ENCODE results near the gene CCDC159.

CCDC159 gene

DNA sequence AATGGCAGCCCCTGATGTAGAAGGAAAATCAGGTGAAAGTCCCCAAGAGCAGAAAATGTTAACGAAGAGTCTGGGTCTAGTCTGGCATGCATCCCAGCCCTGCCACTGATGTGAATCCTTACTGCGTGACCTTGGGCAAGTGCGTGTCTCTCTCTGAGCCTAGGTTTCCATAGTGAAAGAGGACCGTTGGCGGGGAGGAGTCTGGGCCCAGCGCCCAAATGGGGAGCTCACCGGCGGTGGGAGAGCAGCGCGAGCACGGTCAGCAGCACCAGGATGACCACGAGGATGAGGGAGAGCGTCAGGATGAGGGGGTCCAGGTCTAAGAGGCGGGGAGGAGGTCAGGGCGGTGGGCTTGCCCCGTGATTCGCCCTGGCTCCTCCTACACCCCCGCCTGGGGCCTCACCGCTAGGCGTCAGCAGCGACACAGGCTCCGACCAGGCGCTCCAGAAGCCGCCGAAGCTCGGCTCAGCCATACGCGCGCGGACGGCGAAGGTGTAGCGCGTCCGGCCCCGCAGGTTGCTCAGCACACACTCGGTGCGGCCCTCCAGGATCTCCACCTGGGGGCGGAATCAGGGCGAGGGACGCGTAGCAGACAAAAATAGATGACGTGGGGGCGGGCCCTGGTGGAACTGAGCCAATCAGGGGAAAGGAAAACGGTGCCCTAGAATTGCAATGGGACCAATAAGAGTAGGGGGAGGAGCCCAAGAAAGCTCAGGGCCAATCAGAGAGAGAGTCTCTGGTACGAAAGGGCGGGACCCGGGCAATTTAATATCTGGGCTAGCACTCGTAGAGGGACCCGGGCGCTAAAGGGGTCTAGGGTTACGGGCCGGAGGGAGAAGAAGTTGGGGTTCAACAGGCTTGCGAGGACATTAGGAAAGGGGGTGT lies 34.6 kb downstream of the CCDC159 start:
- Histone ChIP-seq H3K14ac (ENCODE audit: low read length) (peak overlapping the region; percentile 1), H4K12ac (ENCODE audit: low read depth, low read length) (peak overlapping the region; percentile 5)

DNA sequence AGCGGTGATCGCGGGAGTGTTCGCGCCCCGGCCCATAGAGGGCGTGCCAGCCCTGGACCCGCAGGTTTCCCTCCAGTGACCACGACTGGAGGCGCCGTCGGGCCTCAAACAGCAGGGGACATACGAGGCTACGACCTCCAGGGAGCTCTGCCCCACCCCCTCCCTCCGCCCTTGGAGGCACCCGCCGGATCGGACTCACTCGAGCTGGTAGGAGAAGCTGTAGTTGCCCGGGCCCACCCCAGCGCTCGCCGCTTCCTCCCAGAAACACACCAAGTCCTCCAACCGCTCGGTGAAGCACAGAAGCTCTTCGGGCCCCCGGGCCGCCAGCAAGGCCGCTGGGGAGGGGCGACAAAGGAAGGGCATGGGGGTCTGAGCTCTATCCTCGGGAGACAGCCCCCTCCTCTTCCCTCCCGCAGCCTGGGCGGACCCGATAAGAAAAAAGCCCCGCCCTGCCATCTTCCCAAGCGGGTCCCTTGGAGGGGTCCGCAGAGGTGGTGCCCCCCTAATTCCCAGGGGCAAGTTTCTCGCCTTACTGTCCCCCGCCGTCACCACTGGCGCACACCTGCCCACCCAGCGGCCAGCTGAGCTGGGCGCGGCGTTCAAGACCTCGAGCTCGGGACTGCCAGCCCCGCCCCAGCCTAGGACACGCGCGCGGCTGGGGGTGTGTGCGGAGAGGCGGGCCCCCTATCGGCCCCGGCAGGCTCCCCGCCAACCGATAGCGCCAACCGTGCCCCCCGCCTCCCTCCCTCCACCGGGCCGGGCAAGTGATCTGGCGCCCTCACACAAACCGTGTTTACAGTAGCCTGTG lies 36.8 kb downstream of the CCDC159 start:
- WGBS (ENCODE audit: extremely low coverage, insufficient coverage, insufficient read length), result no CpG with 5 or more reads among the region's 65 CpGs
- peak; percentile 73 to 81 for DNase-seq
- Histone ChIP-seq H3K4me1 (ENCODE audit: control insufficient read depth in 1 of 2, insufficient read depth in 2 of 2, low read length in 2 of 2) (peaks cover 16 to 19% of the 10 kb centered on the region in 2 experiments), H3K27me3 (ENCODE audit: insufficient read depth, low read length) (no peaks in the 10 kb centered on the region), H3K9ac (ENCODE audit: low read length) (no peak overlapping the region), H3K79me1 (ENCODE audit: low read length) (peaks cover 3% of the 10 kb centered on the region), H3K4ac (ENCODE audit: low read depth, low read length) (no peak overlapping the region), H3K14ac (ENCODE audit: low read length) (no peak overlapping the region), H3K4me3 (ENCODE audit: low read depth, low read length) (no peak overlapping the region), H4K8ac (ENCODE audit: low read depth, low read length) (peak overlapping the region; percentile 31), H2AK5ac (ENCODE audit: low read length) (no peak overlapping the region), H4K91ac (ENCODE audit: low read depth, low read length) (no peak overlapping the region), H3K36me3 (ENCODE audit: control insufficient read depth in 1 of 2, insufficient read depth in 2 of 2, low read length in 2 of 2) (no peaks in the 10 kb centered on the region), H3K4me2 (ENCODE audit: low read length) (peak overlapping the region; percentile 82), H3K79me2 (ENCODE audit: control insufficient read depth, insufficient read depth, low read length, poor library complexity) (no peaks in the 10 kb centered on the region), H3K9me3 (ENCODE audit: insufficient read depth, low read depth, low read length) (no peaks in the 10 kb centered on the region), H4K12ac (ENCODE audit: low read depth, low read length) (no peak overlapping the region), H3K18ac (ENCODE audit: low read length) (no peak overlapping the region), H2BK12ac (ENCODE audit: low read length) (no peak overlapping the region), H3K23ac (ENCODE audit: low read length) (no peak overlapping the region), H2BK5ac (ENCODE audit: low read depth, low read length, poor library complexity) (no peak overlapping the region), H3K27ac (ENCODE audit: low read depth, low read length) (no peak overlapping the region), H2BK120ac (ENCODE audit: insufficient read depth, low read length, poor library complexity) (no peak overlapping the region), H2AFZ (ENCODE audit: insufficient read depth, low read length, poor library complexity) (peak overlapping the region; percentile 50)

More for the DNA sequence above, 34.6 kb downstream of the CCDC159 start:
- Histone ChIP-seq H3K36me3 (ENCODE audit: control insufficient read depth in 1 of 2, insufficient read depth in 2 of 2, low read length in 2 of 2) (no peaks in the 10 kb centered on the region), H3K4me3 (ENCODE audit: low read depth, low read length) (peak overlapping the region; percentile 66), H3K4ac (ENCODE audit: low read depth, low read length) (no peak overlapping the region), H3K27ac (ENCODE audit: low read depth, low read length) (peak overlapping the region; percentile 0), H4K8ac (ENCODE audit: low read depth, low read length) (peak overlapping the region; percentile 52), H2BK12ac (ENCODE audit: low read length) (no peak overlapping the region), H2BK120ac (ENCODE audit: insufficient read depth, low read length, poor library complexity) (no peak overlapping the region), H3K27me3 (ENCODE audit: insufficient read depth, low read length) (no peaks in the 10 kb centered on the region), H3K79me1 (ENCODE audit: low read length) (peaks cover 3% of the 10 kb centered on the region), H3K4me1 (ENCODE audit: control insufficient read depth in 1 of 2, insufficient read depth in 2 of 2, low read length in 2 of 2) (peaks cover 16 to 19% of the 10 kb centered on the region in 2 experiments), H3K79me2 (ENCODE audit: control insufficient read depth, insufficient read depth, low read length, poor library complexity) (no peaks in the 10 kb centered on the region), H3K9ac (ENCODE audit: low read length) (no peak overlapping the region), H2AK5ac (ENCODE audit: low read length) (no peak overlapping the region), H4K91ac (ENCODE audit: low read depth, low read length) (peak overlapping the region; percentile 1), H3K4me2 (ENCODE audit: low read length) (peak overlapping the region; percentile 95), H3K9me3 (ENCODE audit: insufficient read depth, low read depth, low read length) (no peaks in the 10 kb centered on the region), H2AFZ (ENCODE audit: insufficient read depth, low read length, poor library complexity) (peak overlapping the region; percentile 63), H2BK5ac (ENCODE audit: low read depth, low read length, poor library complexity) (no peak overlapping the region), H3K18ac (ENCODE audit: low read length) (no peak overlapping the region), H3K23ac (ENCODE audit: low read length) (no peak overlapping the region)
- WGBS (ENCODE audit: extremely low coverage, insufficient coverage, insufficient read length), result no CpG with 5 or more reads among the region's 54 CpGs
- DNase-seq, result peak; percentile 98

DNA sequence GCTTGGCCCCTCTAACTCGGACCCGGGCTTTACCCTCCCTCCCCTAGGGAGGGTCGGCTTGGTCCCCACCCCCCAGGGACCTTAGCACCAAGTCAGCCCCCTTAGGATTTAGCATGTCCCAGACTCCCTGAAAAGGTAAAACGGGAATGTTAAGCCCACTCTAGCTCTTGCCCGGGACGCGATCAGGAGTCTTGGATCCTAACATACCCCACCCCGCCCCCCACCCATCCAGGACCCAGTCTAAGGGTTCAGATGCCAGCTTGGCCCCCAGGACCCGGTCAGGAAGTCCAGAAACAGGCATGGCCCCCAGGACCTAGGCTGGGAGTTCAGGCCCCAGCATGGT lies 37.4 kb downstream of the CCDC159 start:
- no peak overlapping the region for H2BK120ac ChIP-seq (ENCODE audit: insufficient read depth, low read length, poor library complexity)

DNA sequence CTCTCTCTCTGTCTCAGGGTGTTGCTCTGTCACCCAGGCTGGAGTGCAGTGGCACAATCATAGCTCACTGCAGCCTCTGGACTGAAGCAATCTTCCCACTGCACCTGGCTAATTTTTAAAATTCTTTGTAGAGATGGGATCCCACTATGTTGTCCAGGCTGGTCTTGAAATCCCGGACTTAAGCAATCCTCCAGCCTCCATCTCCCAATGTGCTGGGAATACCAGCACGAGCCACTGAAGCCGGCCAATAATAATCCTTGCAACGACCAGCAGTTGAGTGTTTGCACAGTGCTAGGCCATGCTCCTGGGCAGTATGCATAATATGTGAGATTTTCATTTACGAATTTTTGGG lies 38.4 kb downstream of the CCDC159 start:
- Histone ChIP-seq H3K79me1 (ENCODE audit: low read length) (peaks cover 3% of the 10 kb centered on the region), H2BK120ac (ENCODE audit: insufficient read depth, low read length, poor library complexity) (no peak overlapping the region), H3K9me3 (ENCODE audit: insufficient read depth, low read depth, low read length) (no peaks in the 10 kb centered on the region), H3K4ac (ENCODE audit: low read depth, low read length) (no peak overlapping the region), H4K8ac (ENCODE audit: low read depth, low read length) (no peak overlapping the region), H3K23ac (ENCODE audit: low read length) (no peak overlapping the region), H3K9ac (ENCODE audit: low read length) (no peak overlapping the region), H2BK12ac (ENCODE audit: low read length) (no peak overlapping the region), H3K14ac (ENCODE audit: low read length) (no peak overlapping the region), H3K4me3 (ENCODE audit: low read depth, low read length) (no peak overlapping the region), H3K27me3 (ENCODE audit: insufficient read depth, low read length) (no peaks in the 10 kb centered on the region), H3K27ac (ENCODE audit: low read depth, low read length) (no peak overlapping the region), H3K4me2 (ENCODE audit: low read length) (no peak overlapping the region), H4K12ac (ENCODE audit: low read depth, low read length) (no peak overlapping the region), H2AK5ac (ENCODE audit: low read length) (no peak overlapping the region), H3K4me1 (ENCODE audit: control insufficient read depth in 1 of 2, insufficient read depth in 2 of 2, low read length in 2 of 2) (peaks cover 16 to 19% of the 10 kb centered on the region in 2 experiments), H2BK5ac (ENCODE audit: low read depth, low read length, poor library complexity) (no peak overlapping the region), H3K18ac (ENCODE audit: low read length) (no peak overlapping the region), H3K79me2 (ENCODE audit: control insufficient read depth, insufficient read depth, low read length, poor library complexity) (no peaks in the 10 kb centered on the region), H3K36me3 (ENCODE audit: control insufficient read depth in 1 of 2, insufficient read depth in 2 of 2, low read length in 2 of 2) (no peaks in the 10 kb centered on the region), H4K91ac (ENCODE audit: low read depth, low read length) (no peak overlapping the region), H2AFZ (ENCODE audit: insufficient read depth, low read length, poor library complexity) (no peak overlapping the region)
- DNase-seq, result peak; percentile 95 to 97
- no CpG with 5 or more reads among the region's 5 CpGs for WGBS (ENCODE audit: extremely low coverage, insufficient coverage, insufficient read length)

More for the DNA sequence above, 37.4 kb downstream of the CCDC159 start:
- H3K79me1 ChIP-seq (ENCODE audit: low read length), result peaks cover 3% of the 10 kb centered on the region
- H3K4me1 ChIP-seq (ENCODE audit: control insufficient read depth in 1 of 2, insufficient read depth in 2 of 2, low read length in 2 of 2), result peaks cover 16 to 19% of the 10 kb centered on the region in 2 experiments
- no peak overlapping the region for H3K4ac ChIP-seq (ENCODE audit: low read depth, low read length)
- no peak overlapping the region for H4K12ac ChIP-seq (ENCODE audit: low read depth, low read length)
- H3K4me3 ChIP-seq (ENCODE audit: low read depth, low read length), result no peak overlapping the region
- H3K18ac ChIP-seq (ENCODE audit: low read length), result no peak overlapping the region
- H2AK5ac ChIP-seq (ENCODE audit: low read length), result no peak overlapping the region
- peak overlapping the region; percentile 82 for H3K4me2 ChIP-seq (ENCODE audit: low read length)
- no peak overlapping the region for H2BK12ac ChIP-seq (ENCODE audit: low read length)
- no peak for DNase-seq
- no peaks in the 10 kb centered on the region for H3K27me3 ChIP-seq (ENCODE audit: insufficient read depth, low read length)
- no peaks in the 10 kb centered on the region for H3K36me3 ChIP-seq (ENCODE audit: control insufficient read depth in 1 of 2, insufficient read depth in 2 of 2, low read length in 2 of 2)
- no peaks in the 10 kb centered on the region for H3K9me3 ChIP-seq (ENCODE audit: insufficient read depth, low read depth, low read length)
- peak overlapping the region; percentile 50 for H2AFZ ChIP-seq (ENCODE audit: insufficient read depth, low read length, poor library complexity)
- H3K27ac ChIP-seq (ENCODE audit: low read depth, low read length), result no peak overlapping the region
- no peaks in the 10 kb centered on the region for H3K79me2 ChIP-seq (ENCODE audit: control insufficient read depth, insufficient read depth, low read length, poor library complexity)
- H2BK5ac ChIP-seq (ENCODE audit: low read depth, low read length, poor library complexity), result no peak overlapping the region
- peak overlapping the region; percentile 31 for H4K8ac ChIP-seq (ENCODE audit: low read depth, low read length)
- no CpG with 5 or more reads among the region's 9 CpGs for WGBS (ENCODE audit: extremely low coverage, insufficient coverage, insufficient read length)
- H3K23ac ChIP-seq (ENCODE audit: low read length), result no peak overlapping the region
- H3K14ac ChIP-seq (ENCODE audit: low read length), result peak overlapping the region; percentile 11
- peak overlapping the region; percentile 45 for H4K91ac ChIP-seq (ENCODE audit: low read depth, low read length)
- no peak overlapping the region for H3K9ac ChIP-seq (ENCODE audit: low read length)

Measured in trophoblast cell (in vitro differentiated cells and primary cell).